T follicular helper cell (primary cell): ENCODE results near the gene PWWP2B.

Experiments
- DNase-seq: peaks from one replicate; pipeline ENCODE4 v3.0.0-alpha.2; 2020; ENCODE audit warnings: low read depth

Gene PWWP2B

DNA sequence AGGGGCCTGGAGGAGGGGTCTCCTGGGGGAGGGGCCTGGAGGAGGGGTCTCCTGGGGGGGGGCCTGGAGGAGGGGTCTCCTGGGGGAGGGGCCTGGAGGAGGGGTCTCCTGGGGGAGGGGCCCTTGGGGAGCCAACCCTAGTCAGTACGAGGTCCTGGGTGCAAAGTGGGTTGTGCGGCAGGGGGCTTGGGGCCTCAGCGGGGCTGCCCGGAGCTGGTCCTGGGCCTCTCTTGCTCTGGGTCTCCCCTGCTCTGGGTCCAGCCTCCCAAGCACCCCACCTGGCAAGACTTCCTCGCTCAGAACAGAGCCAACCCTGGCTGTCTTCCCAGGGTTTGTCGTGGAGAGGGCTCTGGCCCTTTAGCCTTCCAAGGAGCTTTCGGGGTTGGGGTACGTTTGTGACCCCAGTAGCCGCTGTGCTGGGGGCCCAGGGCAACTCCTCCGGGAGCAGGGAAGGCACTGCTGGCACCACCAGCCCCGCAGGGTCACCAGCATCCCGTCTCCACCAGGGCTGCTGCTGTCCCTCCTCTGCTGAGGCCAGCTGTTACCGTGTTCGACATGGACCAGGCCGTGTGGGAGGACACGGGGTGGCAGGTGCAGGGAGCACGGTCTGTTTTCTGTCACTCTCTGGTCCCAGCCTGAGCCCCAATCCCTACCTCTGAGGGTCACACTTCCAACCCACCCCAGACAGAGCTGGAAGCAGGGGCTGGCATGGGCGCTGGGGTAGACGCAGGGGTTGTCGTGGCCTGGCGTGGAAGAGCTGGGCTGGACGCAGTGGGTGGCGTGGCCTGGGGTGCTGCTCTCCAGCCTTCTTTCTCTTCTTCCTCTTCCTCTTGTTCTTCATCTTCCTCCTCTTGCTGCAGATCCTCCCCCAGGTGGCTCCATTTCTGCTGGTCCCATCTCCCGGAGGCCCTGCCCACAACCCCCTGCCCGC lies 22.8 kb downstream of the PWWP2B start:
- DNase-seq: no peak

DNA sequence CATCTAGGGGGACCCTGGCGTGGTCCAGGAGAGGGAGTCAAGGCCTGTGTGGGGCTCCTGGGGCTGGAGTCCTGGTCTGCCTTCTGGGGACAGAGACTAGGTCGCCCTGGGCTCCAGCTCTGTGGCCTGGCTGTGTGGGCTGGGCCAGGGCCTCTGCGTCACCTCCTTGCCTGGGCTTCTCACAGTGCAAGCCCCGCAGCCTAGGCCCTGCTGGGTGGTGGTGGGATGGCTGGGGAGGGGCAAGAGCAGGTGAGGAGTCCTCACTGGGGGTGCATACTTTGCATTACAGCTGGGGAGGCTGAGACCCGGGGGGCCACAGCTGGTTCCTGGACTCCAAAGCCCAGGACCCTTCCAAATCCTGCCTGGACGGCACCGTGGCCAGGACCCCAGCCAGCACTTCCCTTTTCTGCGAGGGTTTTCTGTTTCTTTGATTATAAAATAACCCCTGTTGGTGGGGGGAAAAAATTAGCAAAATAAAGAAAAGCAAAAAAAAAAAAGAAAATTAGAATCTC lies 23.5 kb downstream of the PWWP2B start:
- no peak for DNase-seq

DNA sequence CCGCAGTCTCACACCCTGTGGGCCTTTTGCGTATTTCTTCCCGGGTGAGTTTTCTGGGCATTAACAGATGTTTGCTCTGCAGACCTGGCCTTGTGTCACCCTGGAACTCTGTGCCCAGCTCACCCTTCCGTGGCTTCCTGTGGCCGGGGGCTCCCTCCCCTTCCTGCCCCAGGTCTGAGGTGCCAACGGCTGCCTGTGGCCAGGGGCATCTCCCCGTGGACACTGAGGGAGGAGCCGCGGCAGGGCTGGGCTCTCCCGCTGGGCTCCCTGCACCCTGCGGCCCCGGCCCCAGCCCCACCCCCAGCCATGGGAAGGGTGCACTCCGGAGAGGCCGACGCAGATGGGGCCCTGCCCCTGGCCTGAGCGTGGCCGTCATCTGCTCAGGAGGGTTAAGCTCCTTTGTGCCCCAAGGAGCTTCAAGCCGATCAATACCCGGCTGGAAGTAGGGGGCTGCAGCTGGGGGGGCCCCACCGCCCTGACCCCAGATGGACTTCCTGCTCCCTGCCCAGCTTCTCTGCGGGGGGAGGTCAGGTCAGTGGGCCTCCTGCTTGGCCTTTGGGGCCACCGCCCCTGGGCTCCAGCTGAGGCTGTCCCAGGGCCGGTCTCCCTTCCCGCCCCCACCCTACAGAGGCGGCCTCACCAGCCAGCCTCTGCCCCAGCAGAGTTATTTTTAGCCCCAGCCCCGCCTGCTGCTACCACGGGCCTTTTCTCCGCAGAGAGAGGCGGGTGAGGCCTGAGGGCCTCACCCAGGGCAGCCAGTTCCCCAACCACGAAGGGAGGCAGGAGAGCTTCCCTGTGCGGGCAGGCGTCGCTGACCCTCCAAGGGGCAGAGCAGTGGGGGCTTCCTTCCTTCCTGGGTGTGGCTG lies 24.2 kb downstream of the PWWP2B start:
- DNase-seq: no peak

DNA sequence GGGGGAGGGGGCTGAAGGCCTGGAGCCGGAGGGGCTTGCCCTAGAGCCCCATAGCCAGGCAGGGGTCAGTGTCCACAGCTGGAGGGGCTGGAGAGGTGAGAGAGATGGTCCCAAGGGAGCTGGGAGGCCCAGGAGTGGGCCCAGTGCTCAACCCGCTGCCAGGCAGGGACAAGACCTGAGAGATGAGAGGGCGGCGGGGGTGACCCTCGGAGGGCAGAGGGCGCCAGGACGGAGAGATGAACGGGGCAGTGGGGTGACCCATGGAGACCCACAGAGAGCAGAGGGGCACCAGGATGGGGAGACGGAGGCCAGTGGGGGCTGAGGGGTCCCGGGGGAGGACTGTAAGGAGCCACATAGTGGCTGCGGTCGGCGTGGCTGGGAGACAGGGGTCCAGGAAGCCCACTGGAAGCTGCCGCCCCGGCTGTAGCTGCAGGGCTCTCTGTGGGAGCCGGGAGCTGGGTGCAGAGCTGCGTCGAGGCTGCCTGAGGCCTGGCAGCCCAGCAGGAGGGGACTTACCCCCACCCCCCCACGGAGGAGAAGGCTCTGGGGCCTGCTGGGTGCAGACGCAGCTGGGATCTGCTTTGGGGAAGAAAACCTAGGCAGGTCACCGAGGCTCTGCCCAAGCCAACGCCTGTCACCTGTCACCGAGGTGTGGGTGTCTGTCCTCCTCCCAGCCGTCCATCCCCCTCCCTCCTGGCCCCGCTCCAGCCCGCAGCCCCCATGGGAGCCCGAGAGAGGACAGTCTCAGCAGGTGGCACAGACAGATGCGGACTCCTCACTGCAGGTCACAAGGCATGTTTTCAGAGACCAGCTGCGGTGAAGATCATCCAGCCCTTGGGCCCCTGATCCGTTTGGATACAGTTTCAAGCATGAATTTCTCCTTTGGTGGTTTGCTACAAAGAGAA lies 25.1 kb downstream of the PWWP2B start:
- DNase-seq: no peak

DNA sequence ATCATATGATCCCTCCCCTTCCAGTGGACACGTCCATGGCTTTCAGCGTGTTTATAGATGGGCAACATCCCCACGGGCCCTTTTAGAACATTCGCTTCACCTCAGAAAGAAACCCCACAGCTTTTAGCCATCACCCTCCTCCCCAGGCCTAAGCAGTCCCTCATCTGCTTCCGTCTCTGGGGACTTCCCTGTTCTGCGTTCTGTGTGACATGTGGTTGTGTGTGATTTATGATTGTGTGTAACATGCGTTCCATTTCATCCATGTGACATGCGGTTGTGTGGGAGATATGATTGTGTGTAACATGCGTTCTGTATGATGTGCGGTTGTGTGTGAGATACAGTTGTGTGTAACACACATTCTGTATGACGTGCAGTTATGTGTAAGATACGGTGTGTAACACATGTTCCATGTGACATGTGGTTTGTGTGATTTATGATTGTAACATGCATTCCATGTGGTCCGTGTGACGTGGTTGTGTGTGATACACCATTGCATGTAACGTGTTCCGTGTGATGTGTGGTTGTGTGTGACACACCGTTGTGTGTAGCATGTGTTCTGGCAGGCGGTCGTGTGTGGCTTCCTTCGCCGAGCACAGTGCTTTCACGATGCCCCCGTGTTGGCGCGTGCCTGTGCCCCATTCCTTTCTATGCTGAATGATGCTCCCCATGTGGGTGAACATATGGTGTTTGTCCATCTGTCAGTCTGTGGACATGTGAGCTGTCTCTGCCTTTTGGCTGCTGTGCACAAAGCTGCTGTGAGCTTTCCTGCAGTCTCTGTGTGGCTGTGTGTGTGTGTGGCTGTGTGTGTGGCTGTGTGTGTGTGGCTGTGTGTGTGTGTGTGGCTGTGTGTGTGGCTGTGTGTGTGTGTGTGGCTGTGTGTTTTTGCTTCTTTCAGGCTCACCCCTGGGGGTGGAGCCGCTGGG lies 26.2 kb downstream of the PWWP2B start:
- no peak for DNase-seq

DNA sequence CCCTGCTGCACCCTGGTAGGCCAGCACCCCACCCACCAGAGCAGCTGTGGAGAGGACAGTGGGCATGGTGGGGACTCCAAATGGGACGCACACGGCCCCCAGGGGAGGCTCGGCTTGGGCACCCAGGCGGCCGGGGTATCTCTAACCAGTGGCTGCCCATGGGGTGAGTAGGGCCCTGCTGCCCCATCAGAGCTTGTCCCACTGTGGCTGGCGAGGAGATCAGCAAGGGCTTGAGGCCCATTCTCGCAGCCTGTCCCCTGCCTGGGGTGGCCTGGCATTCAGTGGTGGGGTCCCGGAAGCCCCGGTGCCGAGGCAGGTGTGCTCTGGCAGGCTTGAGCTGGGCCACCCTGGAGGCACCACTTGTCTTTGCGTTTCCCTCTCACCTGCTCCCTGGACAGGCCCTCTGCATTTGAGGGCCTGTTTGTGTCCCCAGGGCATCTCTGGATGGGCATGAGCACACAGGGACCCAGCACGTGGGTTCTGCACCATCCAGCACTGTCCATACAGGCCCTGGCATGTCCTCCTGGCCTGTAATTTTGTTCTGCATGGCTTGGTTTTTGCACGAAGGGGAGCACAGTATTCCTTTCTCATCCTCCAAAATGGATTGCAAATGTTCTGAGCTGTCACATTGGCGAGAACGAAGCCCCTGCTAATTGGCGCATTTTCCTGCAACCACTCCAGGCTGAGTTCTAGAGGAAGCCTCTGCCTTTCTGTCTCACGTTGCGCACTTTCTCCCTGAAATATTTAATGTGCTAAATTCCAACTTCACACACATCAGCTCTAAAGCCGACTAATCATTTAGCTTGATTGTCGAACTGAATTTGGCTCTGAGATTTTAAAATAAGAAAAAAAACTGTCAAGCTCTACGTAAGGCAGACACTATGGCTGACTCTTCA lies 27.2 kb downstream of the PWWP2B start:
- no peak for DNase-seq

DNA sequence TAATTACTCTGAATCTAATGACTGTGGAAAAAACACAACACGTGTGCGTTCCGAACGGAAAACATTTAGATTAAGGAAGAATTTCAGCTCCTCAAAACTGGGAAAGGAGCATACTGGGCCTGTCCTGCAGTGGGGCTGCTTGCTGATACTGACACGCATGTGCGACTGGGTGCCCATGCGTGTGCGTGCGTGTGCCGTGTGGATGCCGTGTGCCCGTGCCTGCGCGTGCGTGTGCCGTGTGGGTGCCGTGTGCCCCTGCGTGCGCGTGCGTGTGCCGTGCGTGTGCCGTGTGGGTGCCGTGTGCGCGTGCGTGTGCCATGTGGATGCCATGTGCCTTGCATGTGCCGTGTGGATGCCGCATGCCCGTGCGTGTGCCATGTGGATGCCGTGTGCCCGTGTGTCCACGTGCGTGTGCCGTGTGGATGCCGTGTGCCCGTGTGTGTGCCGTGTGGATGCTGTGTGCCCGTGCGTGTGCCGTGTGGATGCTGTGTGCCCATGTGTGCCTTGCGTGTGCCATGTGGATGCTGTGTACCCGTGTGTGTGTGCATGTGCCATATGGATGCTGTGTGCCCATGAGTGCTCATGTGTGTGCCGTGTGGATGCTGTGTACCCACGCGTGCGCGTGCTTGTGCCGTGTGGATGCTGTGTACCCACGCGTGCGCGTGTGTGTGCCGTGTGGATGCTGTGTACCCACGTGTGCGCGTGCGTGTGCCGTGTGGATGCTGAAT lies 28.2 kb downstream of the PWWP2B start:
- DNase-seq: no peak

DNA sequence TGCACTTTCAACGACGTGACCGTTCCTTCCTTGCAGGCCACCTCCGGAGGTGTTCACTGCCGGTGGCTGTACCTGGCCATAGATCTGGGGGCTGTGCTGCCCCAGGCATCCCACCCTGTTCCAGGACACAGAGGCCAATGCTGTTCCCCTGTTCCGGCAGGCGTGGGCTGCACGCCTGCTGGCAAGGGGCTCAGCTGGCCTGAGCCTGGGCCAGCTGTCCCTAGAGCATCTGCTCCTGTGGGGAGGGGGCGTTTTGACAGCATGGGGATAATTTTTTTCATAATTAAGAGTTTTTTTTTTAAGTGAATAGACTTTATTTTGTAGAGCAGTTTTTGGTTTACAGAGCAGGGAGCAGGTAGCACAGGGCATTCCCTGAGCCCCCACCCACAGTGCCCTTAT lies 28.8 kb downstream of the PWWP2B start:
- DNase-seq: no peak

DNA sequence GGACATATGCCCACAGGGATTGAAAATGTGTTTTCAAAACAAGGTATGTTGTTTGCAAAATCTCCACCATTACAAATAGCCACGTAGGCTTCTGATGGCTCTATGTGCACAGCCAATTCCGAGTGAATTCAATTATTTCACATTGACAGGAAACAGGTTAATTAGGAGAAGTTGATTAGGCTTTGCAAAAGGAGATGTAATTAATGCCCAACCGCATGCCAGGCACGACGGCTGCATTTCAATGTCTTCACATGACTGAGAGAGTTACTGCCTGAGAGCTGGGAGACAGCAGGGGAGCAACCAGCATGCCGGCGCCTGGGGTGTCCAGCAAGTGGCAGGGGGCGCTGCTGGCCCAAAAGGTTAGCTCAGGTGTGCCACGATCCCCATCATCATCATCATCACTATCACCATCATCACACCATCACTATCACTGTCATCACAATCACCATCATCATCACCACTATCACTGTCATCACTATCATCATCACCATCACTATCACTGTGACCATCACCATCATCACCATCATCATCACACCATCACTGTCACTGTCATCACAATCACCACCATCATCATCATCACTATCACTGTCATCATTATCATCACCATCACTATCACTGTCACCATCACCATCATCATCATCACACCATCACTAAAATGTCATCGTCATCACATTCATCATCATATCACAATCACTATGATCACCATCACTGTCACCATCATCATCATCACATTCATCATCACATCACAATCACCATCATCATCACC lies 30.2 kb downstream of the PWWP2B start:
- no peak for DNase-seq

DNA sequence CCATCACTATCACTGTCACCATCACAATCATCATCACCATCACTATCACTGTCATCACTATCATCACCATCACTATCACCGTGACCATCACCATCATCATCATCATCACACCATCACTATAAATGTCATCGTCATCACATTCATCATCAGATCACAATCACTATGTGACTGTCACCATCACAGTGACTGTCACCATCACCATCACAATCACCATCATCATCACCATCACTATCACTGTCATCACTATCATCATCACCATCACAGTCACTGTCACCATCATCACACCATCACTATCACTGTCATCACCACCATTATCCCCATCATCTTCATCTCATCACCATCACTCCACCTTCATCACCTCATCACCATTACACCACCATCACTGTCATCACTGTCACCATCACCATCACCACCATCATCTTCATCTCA lies 31.0 kb downstream of the PWWP2B start:
- DNase-seq: no peak

DNA sequence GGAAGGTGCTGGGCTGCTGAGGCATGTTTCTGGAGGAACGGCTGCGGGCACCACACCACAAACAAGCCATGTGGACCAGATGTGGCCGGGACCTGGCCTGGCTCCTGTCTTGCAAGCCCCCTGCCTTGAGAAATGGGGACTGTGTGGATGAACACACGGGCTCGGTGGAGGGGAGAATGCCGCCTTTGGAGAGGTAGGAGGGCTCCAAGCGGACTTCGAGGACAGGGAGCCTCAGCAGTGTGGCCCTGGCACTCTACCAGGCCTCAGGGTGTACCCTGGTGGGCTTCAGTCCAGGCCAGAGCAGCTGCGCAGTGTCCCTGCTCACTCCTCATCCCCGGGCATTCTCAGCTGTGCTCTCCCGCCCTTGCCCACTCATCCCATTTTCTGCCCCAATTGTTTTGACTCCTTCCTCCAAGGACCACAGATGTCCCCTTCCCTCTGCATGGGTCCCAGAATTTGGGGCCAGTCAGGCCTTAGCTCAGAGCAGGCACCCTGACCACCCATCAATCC lies 31.5 kb downstream of the PWWP2B start:
- no peak for DNase-seq

DNA sequence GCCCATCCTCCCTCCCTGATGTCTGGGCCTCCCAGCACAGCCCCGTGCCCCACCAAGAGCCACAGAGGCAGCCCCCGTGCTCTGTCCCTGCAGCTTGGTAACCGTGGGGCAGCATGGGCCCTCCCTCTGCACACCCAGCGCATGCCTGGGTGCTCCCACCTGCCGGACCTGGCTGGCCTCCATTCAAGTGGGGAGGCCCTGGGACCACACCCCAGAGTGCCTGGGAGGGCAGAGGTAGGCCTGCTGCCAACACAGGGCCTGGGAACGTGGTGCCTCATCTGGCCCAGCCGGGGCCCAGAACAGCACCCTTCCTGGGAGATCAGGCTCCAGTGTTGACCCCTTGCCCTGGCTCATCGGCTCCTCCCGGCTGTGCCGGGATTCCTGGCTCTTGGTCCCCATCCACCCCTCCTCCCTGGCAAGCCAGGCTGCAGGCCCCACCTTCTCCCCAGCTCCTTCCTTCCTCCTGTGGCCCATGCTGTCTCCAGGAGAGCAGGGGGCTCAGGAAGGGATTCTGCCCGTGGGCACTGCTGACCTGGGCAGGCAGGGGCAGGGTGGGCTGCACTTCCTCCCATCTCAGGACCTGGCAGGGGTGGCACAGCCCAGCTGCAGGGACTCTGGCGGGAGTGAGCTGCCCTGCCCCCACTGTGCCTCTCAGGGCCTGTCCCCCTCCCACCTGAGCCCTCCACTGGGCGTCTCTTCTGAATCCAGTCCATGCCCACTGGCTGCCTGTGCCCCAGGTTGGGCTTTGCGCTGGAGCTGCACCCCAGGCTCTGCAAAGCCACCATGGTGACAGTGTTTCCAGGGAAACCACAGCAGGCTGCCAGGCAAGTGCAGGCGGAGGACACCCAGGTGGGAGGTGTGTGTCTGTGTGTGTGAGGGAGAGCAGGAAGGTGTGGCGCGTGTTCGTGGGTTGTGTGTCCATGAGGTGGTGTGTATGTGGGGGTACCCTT lies 32.6 kb downstream of the PWWP2B start:
- no peak for DNase-seq

DNA sequence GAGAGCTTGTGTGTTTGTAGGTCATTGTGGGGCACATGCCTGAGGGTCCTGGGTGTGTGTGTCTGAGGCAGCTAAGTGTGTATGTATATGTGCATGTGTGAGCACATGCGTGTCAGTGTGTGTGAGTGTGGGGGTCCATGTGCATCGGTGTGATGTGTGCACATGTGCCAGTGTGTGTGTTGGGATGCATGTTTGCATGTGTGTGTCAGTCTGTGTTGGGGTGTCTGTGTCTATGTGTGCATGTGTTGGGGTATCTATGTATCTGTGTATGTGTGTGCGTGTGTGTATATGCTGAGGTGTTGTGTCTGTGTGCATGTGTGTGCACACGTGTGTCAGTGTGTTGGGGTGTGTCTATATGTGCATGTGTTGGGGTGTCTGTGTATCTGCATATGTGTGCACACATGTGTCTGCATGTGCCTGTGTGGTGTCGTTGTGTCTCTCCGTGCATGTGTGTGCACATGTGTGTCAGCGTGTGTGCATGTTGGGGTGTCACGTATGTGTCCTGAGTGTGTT lies 33.3 kb downstream of the PWWP2B start:
- no peak for DNase-seq

DNA sequence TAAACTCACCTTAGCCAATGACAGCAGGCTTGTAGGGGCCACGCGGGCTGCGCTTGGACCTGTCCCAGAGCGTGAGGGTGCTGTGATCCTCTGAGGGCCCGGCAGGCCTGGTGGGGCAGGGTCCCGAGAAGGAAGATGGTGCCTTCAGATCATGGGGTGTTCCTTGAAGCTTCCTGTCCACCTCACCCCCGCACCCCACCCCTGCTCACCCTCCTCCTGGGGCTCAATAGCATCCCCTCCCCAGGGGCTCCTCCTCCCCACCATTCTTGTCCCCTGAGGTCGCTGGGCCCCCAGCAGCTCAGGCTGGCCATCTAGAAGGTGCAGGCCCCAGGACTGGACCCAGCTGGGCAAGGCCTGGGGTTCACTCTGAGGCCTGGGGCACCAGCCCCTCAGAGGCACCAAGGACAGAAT lies 33.9 kb downstream of the PWWP2B start:
- DNase-seq: no peak

DNA sequence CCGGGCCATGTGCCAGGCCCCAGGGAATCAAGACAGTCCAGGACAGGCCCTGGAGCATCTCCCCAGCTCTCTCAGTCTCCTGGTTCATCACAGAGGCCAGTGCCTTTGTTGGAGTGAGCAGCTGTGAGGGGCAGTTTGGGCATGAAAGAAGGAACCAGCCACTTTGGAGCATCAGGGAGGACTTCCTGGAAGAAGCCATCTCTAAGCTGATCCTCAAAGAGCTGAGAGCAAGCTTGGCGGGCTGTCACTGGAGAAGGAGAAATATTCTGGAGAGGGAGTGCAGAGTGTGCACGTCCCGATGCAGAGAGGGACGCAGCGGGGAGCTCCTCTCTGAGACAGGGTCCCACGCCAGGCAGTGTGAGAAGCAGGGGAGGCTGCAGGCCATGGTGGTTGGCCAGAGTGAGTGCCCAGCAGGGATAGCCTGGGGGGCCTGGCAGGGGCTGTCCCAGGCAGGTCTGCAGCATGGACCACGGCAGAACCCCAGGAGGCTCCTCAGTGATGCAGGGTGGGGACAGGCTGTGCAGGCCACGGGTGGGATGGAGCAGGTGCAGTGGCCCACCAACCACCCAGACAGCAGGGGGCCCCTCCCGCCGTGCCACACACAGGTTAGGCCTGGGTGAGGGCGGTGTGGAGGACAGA lies 34.7 kb downstream of the PWWP2B start:
- DNase-seq: no peak

DNA sequence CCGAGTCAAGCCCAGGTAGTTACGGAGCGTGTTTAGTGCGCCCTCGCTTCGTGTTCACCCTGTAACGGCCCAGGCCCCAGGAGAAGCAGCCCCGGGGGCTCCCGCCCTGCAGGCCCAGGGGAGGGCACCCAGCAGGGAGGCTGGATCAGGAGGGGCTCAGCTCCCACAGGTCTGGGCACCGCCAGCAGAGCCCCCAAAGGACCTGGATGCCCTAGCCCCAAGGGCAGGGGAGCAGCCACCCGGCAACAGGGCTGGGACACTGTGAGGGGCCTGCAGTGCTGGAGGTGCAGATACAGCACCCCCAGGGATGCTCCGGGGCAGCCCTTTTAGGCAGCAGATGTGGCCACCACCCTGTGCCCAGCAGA lies 35.2 kb downstream of the PWWP2B start:
- DNase-seq: no peak
